Measurements from ENCODE around the gene AMD1. TPM values are rescaled to one million over a fixed set of nuclear protein-coding genes. Genes with fewer than 3 reads are reported as not detected.
A peak's percentile ranks its signal among the peaks of the same experiment; 100 is the strongest.
"Not testable (repeated sequence)": the region's sequence is repeated elsewhere in the genome, so short reads cannot be mapped to it uniquely, and the experiment has no call there.

The AMD1 gene
- 101 and 109 TPM in 2 replicates for total RNA-seq

GRCh38 chr6:110873981-110874879, at the start of gene AMD1:
TSS of gene AMD1 (plus strand) at chr6:110874785. CDS start at chr6:110875106, 321 bp downstream.
- Mint-ChIP-seq H3K27me3 (ENCODE audit: insufficient read depth) (no peaks in the 10 kb centered on the region), H3K4me3 (peak within 1 kb of the TSS; percentile 97), H3K4me1 (ENCODE audit: low read depth) (peaks cover 37% of the 10 kb centered on the region), H3K9me3 (no peaks in the 10 kb centered on the region), H3K36me3 (ENCODE audit: low read depth) (peaks cover 13% of the 10 kb centered on the region), H3K27ac (peak within 1 kb of the TSS; percentile 98)
- intact Hi-C loops (cut with micrococcal nuclease) = loop anchor here (1.0 to 10.0 kb wide), 6 partner anchors 8 to 1211 kb away; partner anchors contain the start of genes CDK19, FAM229B, RPF2 and TUBE1
- DNase-seq (ENCODE audit: low spot score) = peak; percentile 94

- DNase-seq (ENCODE audit: low spot score) = no peak
- Mint-ChIP-seq H3K27me3 (ENCODE audit: insufficient read depth) (peaks cover 9% of the 10 kb centered on the region), H3K9me3 (no peaks in the 10 kb centered on the region), H3K27ac (no peak overlapping the region), H3K36me3 (ENCODE audit: low read depth) (no peaks in the 10 kb centered on the region), H3K4me3 (no peak overlapping the region), H3K4me1 (ENCODE audit: low read depth) (peaks cover 9% of the 10 kb centered on the region)
- intact Hi-C loops (cut with micrococcal nuclease) = no loop called here
Measured at GRCh38 chr6:110826236-110827129, 48.1 kb upstream of the AMD1 start.

GRCh38 chr6:110828396-110828795, 46.2 kb upstream of the AMD1 start:
- no peak overlapping the region for H3K4me3 Mint-ChIP-seq
- H3K27ac Mint-ChIP-seq = no peak overlapping the region
- no peaks in the 10 kb centered on the region for H3K4me1 Mint-ChIP-seq (ENCODE audit: low read depth)
- intact Hi-C loops (cut with micrococcal nuclease) = no loop called here
- H3K36me3 Mint-ChIP-seq (ENCODE audit: low read depth) = no peaks in the 10 kb centered on the region
- DNase-seq (ENCODE audit: low spot score) = no peak
- peaks cover 8% of the 10 kb centered on the region for H3K27me3 Mint-ChIP-seq (ENCODE audit: insufficient read depth)
- no peaks in the 10 kb centered on the region for H3K9me3 Mint-ChIP-seq

- intact Hi-C loops (cut with micrococcal nuclease) = no loop called here
- H3K4me3 Mint-ChIP-seq = no peak overlapping the region
- no peaks in the 10 kb centered on the region for H3K36me3 Mint-ChIP-seq (ENCODE audit: low read depth)
- H3K27me3 Mint-ChIP-seq (ENCODE audit: insufficient read depth) = peaks cover 5% of the 10 kb centered on the region
- H3K9me3 Mint-ChIP-seq = no peaks in the 10 kb centered on the region
- no peak for DNase-seq (ENCODE audit: low spot score)
- H3K27ac Mint-ChIP-seq = no peak overlapping the region
- H3K4me1 Mint-ChIP-seq (ENCODE audit: low read depth) = no peaks in the 10 kb centered on the region
Measured at GRCh38 chr6:110831405-110831804, 43.2 kb upstream of the AMD1 start.

GRCh38 chr6:110833831-110834230, 40.8 kb upstream of the AMD1 start:
- intact Hi-C loops (cut with micrococcal nuclease) = no loop called here
- H3K4me3 Mint-ChIP-seq = no peak overlapping the region
- peaks cover 4% of the 10 kb centered on the region for H3K27me3 Mint-ChIP-seq (ENCODE audit: insufficient read depth)
- no peak for DNase-seq (ENCODE audit: low spot score)
- H3K27ac Mint-ChIP-seq = no peak overlapping the region
- no peaks in the 10 kb centered on the region for H3K9me3 Mint-ChIP-seq
- H3K4me1 Mint-ChIP-seq (ENCODE audit: low read depth) = no peaks in the 10 kb centered on the region
- no peaks in the 10 kb centered on the region for H3K36me3 Mint-ChIP-seq (ENCODE audit: low read depth)

GRCh38 chr6:110835751-110836150, 38.8 kb upstream of the AMD1 start:
- intact Hi-C loops (cut with micrococcal nuclease); H3K27ac Mint-ChIP-seq: not testable (repeated sequence)

GRCh38 chr6:110841266-110841665, 33.3 kb upstream of the AMD1 start:
- Mint-ChIP-seq H3K4me1 (ENCODE audit: low read depth) (no peaks in the 10 kb centered on the region), H3K27me3 (ENCODE audit: insufficient read depth) (no peaks in the 10 kb centered on the region), H3K4me3 (no peak overlapping the region), H3K36me3 (ENCODE audit: low read depth) (no peaks in the 10 kb centered on the region), H3K27ac (no peak overlapping the region), H3K9me3 (no peaks in the 10 kb centered on the region)
- intact Hi-C loops (cut with micrococcal nuclease) = no loop called here
- DNase-seq (ENCODE audit: low spot score) = no peak

More at GRCh38 chr6:110835751-110836150, 38.8 kb upstream of the AMD1 start:
- not testable (repeated sequence) for H3K4me3 Mint-ChIP-seq; H3K4me1 Mint-ChIP-seq (ENCODE audit: low read depth); H3K9me3 Mint-ChIP-seq; DNase-seq (ENCODE audit: low spot score); H3K27me3 Mint-ChIP-seq (ENCODE audit: insufficient read depth); H3K36me3 Mint-ChIP-seq (ENCODE audit: low read depth)

- no peak for DNase-seq (ENCODE audit: low spot score)
- Mint-ChIP-seq H3K27me3 (ENCODE audit: insufficient read depth) (peaks cover 11% of the 10 kb centered on the region), H3K9me3 (no peaks in the 10 kb centered on the region), H3K4me1 (ENCODE audit: low read depth) (no peaks in the 10 kb centered on the region), H3K27ac (no peak overlapping the region), H3K4me3 (no peak overlapping the region), H3K36me3 (ENCODE audit: low read depth) (no peaks in the 10 kb centered on the region)
- intact Hi-C loops (cut with micrococcal nuclease) = no loop called here
Measured at GRCh38 chr6:110849781-110850180, 24.8 kb upstream of the AMD1 start.

- Mint-ChIP-seq H3K4me1 (ENCODE audit: low read depth) (no peaks in the 10 kb centered on the region), H3K36me3 (ENCODE audit: low read depth) (no peaks in the 10 kb centered on the region), H3K4me3 (no peak overlapping the region), H3K27ac (no peak overlapping the region), H3K27me3 (ENCODE audit: insufficient read depth) (peaks cover 11% of the 10 kb centered on the region), H3K9me3 (no peaks in the 10 kb centered on the region)
- no peak for DNase-seq (ENCODE audit: low spot score)
- intact Hi-C loops (cut with micrococcal nuclease) = no loop called here
Measured at GRCh38 chr6:110852773-110853172, 21.8 kb upstream of the AMD1 start.

GRCh38 chr6:110853754-110854477, 20.7 kb upstream of the AMD1 start:
- peaks cover under 1% of the 10 kb centered on the region for H3K4me1 Mint-ChIP-seq (ENCODE audit: low read depth)
- H3K27me3 Mint-ChIP-seq (ENCODE audit: insufficient read depth) = peaks cover 11% of the 10 kb centered on the region
- H3K27ac Mint-ChIP-seq = no peak overlapping the region

GRCh38 chr6:110856296-110856695, 18.3 kb upstream of the AMD1 start:
- Mint-ChIP-seq H3K36me3 (ENCODE audit: low read depth) (no peaks in the 10 kb centered on the region), H3K9me3 (no peaks in the 10 kb centered on the region), H3K27me3 (ENCODE audit: insufficient read depth) (peaks cover 4% of the 10 kb centered on the region), H3K4me1 (ENCODE audit: low read depth) (peaks cover 8% of the 10 kb centered on the region), H3K27ac (no peak overlapping the region), H3K4me3 (no peak overlapping the region)
- DNase-seq (ENCODE audit: low spot score) = no peak
- intact Hi-C loops (cut with micrococcal nuclease) = no loop called here

More at GRCh38 chr6:110853754-110854477, 20.7 kb upstream of the AMD1 start:
- Mint-ChIP-seq H3K4me3 (no peak overlapping the region), H3K9me3 (no peaks in the 10 kb centered on the region), H3K36me3 (ENCODE audit: low read depth) (no peaks in the 10 kb centered on the region)
- DNase-seq (ENCODE audit: low spot score) = no peak
- intact Hi-C loops (cut with micrococcal nuclease) = no loop called here

- Mint-ChIP-seq H3K36me3 (ENCODE audit: low read depth) (no peaks in the 10 kb centered on the region), H3K27ac (no peak overlapping the region), H3K4me3 (no peak overlapping the region), H3K27me3 (ENCODE audit: insufficient read depth) (peaks cover 4% of the 10 kb centered on the region), H3K9me3 (no peaks in the 10 kb centered on the region), H3K4me1 (ENCODE audit: low read depth) (peaks cover 8% of the 10 kb centered on the region)
- no peak for DNase-seq (ENCODE audit: low spot score)
- intact Hi-C loops (cut with micrococcal nuclease) = no loop called here
Measured at GRCh38 chr6:110858016-110858415, 16.6 kb upstream of the AMD1 start.

Measured in activated T-helper 1 cell treated with anti-CD3 and anti-CD28 coated beads, Interleukin-12 subunit alpha, Interleukin-12 subunit beta, Interleukin-2, Interleukin-4 antibody, amounts not matched to agents 30 ng/mL and 10 ng/mL and 1 ng/mL, durations not matched to agents 14 hours and 24 hours and 36 hours (primary cell).